22Rv1 (cell line): Measurements from ENCODE around the gene COLEC12.

ENCODE experiments used
- H3K27ac ChIP-seq: fragments of 450-650 bp; 2 replicates; pipeline ENCODE4 v1.5.1; 2017
- ZFX ChIP-seq: fragments of 450-650 bp; IDR thresholded peaks from 2 replicates; pipeline ENCODE4 v1.6.1; 2017; ENCODE audit warnings: antibody characterized with exemption, borderline replicate concordance
- TF ChIP-seq, protein P1 (sequence below): fragments of 450-650 bp; IDR thresholded peaks from 2 replicates; pipeline ENCODE4 v1.5.1; 2017; ENCODE audit warnings: mild to moderate bottlenecking

COLEC12 gene

DNA sequence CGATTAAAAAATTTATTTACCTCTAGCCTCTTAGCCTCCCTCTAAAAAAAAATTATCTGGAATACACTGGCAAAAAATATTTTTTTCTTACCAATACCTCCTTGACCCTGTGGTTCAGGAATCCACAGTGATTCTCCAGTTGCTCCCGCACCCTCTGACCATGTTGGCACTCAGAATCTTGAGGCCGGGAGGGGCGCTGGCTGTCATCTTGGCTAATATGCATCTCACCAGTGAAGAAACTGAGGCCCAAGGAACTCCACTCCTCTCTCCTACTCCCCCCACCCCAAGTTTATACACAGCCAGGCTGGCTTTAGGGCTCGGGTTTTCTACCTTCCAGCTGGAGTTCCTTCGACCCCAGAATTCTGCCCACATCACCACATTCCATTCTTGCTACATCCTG is 134.8 kb downstream of the COLEC12 start:
- no peak for TF ChIP-seq ZFX
- TF ChIP-seq, protein P1, sequence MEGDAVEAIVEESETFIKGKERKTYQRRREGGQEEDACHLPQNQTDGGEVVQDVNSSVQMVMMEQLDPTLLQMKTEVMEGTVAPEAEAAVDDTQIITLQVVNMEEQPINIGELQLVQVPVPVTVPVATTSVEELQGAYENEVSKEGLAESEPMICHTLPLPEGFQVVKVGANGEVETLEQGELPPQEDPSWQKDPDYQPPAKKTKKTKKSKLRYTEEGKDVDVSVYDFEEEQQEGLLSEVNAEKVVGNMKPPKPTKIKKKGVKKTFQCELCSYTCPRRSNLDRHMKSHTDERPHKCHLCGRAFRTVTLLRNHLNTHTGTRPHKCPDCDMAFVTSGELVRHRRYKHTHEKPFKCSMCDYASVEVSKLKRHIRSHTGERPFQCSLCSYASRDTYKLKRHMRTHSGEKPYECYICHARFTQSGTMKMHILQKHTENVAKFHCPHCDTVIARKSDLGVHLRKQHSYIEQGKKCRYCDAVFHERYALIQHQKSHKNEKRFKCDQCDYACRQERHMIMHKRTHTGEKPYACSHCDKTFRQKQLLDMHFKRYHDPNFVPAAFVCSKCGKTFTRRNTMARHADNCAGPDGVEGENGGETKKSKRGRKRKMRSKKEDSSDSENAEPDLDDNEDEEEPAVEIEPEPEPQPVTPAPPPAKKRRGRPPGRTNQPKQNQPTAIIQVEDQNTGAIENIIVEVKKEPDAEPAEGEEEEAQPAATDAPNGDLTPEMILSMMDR: no peak
- H3K27ac ChIP-seq: no peak overlapping the region

DNA sequence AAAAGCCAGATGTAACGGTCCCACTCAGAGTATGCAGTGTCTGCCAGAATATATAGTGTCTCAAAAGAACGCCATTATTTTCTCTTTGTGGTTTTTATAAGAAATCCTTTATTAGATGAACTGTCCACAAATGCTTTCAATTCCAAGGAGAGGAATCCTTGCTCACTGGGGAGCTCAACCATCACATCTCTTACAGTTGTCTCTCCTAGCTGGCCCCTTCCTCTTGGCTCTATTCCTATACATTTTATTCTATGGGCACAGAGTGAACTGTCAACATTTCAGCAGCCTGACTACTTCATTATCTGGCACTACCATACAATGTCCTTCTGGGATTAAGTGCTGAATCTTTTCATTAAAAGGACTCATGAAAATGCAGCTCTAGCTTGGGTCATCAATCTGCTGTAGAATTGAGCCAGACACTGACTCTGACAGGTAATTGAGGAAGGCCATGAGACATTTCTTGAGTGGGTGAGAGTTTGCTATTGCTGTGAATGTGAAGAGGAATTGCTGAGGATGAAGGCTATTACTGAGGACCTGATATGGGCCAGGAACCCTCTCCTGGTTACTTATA is 136.2 kb downstream of the COLEC12 start:
- no peak overlapping the region for H3K27ac ChIP-seq
- TF ChIP-seq ZFX: no peak
- TF ChIP-seq, protein P1: no peak

DNA sequence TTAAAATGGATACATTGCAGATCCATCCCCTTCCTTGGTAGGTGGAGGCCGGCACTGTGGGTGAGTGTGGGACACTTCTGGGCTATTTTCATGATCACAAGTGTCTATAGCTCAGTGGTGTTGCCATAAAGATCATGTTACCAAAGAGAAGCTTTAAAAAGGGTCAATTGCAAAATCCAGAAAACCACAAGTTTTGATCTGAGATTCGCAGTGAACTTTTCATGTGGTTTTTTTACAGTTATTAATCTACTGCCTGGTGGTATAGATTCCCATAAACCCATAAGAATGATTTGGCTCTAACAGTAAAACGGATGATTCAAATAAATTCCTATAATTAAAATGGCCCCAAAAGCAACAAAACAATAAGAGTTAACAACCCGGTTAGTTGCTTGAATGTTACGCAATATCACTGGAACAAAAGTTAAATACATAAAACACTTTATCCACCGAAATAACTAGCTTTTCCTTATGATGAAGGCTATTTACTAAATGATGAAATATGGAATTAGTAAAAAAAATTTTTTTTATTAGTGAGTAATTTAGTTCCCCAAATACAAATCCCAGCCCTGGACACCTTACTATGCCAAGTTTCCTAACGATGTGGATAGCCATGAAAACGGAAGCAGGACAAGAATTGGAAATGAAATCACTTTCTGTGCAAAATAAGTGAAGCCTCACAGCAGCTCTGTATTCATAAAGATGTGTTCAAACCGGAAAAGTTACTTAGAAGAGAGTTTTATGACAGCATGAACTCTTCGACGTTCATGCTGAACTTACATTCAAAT is 137.0 kb downstream of the COLEC12 start:
- TF ChIP-seq, protein P1: no peak
- TF ChIP-seq ZFX: no peak
- H3K27ac ChIP-seq: 0 out of 2 replicates have a peak overlapping the region, but pooled peaks have one; percentile 73

GRCh38 chr18:362311-363290 is 137.9 kb downstream of the COLEC12 start:
- H3K27ac ChIP-seq: peak overlapping the region; percentile 73

GRCh38 chr18:361941-362310 is 138.6 kb downstream of the COLEC12 start:
- TF ChIP-seq, protein P1: no peak
- TF ChIP-seq ZFX: no peak
- peak overlapping the region; percentile 73 for H3K27ac ChIP-seq

More at GRCh38 chr18:362311-363290, 137.9 kb downstream of the COLEC12 start:
- TF ChIP-seq ZFX: no peak
- TF ChIP-seq, protein P1: no peak

DNA sequence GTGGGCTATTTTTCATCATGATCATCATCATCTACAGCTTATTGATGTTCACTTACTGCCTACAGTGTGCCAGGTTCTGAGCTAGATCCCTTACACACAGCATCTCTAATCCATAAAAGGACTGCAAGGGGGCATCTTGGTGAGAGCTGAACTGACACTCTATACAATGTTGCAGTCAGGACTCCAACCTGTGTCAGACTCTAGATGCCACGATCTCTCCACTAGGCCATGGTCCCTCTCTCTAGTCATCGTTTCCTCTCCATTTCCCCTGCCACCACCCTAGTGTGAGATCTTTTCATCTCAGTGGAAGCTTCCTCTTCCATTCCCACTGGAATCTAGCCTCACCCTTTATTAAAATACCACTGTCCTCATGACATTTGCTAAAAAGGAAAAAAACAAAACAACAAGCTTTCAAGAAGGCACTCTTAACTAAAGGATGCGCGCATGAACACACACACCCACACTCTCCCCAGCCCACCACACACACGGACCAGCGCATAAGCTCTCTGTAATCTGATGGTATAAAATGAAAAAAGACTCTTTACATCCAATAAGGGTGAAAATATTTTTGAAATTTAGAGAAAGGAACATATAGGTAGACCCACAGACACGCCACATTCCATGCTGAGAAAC is 139.3 kb downstream of the COLEC12 start:
- H3K27ac ChIP-seq: peak overlapping the region; percentile 73

More for the DNA sequence above, 139.3 kb downstream of the COLEC12 start:
- no peak for TF ChIP-seq ZFX
- TF ChIP-seq, protein P1: no peak
